ENCODE data around the gene MAPK8. TPM values are rescaled to one million over a fixed set of nuclear protein-coding genes. Genes with fewer than 3 reads are reported as not detected.

MAPK8 gene
- polyA plus RNA-seq, 2 of the 4 experiments (the other 2 are of a cell fraction) = 29.6 to 71.4 TPM

DNA sequence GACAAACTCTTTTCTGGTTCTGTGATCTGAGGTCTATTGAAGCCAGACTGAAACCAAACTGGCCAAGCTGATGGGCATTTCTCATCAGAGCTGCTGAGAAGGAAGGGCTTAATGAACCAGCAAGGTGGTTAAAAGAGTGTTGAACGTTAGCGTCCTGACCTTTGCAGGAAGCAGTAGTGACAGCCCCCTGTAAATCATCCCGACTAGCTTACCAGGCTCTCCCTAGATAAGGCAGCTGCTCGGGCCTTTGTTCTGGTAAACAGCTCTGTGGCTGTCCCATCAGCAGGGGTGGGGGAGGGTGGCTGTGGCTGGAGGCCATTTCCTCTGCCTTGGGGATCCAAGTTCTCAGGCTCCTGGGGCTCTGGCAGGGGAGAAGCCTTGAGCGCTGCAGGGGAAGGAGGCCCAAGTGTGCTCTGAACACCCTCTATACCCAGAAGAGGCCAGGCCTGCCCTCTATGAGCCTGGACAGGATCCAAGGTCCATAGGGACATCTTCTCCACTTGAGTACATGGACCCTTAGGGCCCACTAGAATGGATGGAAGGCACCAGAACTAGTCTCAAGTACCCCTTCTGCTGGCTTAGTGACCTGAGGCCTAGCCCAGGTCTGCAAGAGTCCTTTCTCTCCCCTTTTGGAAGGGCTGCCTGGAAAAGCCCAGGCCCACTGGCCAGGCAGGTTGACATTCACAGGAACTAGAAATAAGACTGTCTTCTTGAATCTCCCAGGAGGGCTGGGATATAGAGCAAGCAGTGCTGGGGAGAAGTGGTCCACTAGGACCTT is 163.8 kb downstream of the MAPK8 start (continued):
- TF ChIP-seq HMGXB4 (CRISPR knock-in tag; IDR thresholded peaks at IDR 0.05; ENCODE audit: borderline replicate concordance) = no peak
- no peak for TF ChIP-seq ZFP36 (IDR thresholded peaks at IDR 0.05; ENCODE audit: borderline replicate concordance, partially characterized antibody)
- TF ChIP-seq JUNB (IDR thresholded peaks at IDR 0.05) = no peak
- TF ChIP-seq, protein P1, sequence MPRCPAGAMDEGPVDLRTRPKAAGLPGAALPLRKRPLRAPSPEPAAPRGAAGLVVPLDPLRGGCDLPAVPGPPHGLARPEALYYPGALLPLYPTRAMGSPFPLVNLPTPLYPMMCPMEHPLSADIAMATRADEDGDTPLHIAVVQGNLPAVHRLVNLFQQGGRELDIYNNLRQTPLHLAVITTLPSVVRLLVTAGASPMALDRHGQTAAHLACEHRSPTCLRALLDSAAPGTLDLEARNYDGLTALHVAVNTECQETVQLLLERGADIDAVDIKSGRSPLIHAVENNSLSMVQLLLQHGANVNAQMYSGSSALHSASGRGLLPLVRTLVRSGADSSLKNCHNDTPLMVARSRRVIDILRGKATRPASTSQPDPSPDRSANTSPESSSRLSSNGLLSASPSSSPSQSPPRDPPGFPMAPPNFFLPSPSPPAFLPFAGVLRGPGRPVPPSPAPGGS (IDR thresholded peaks at IDR 0.05) = no peak
- no peak for TF ChIP-seq NR3C1 (IDR thresholded peaks at IDR 0.05)

DNA sequence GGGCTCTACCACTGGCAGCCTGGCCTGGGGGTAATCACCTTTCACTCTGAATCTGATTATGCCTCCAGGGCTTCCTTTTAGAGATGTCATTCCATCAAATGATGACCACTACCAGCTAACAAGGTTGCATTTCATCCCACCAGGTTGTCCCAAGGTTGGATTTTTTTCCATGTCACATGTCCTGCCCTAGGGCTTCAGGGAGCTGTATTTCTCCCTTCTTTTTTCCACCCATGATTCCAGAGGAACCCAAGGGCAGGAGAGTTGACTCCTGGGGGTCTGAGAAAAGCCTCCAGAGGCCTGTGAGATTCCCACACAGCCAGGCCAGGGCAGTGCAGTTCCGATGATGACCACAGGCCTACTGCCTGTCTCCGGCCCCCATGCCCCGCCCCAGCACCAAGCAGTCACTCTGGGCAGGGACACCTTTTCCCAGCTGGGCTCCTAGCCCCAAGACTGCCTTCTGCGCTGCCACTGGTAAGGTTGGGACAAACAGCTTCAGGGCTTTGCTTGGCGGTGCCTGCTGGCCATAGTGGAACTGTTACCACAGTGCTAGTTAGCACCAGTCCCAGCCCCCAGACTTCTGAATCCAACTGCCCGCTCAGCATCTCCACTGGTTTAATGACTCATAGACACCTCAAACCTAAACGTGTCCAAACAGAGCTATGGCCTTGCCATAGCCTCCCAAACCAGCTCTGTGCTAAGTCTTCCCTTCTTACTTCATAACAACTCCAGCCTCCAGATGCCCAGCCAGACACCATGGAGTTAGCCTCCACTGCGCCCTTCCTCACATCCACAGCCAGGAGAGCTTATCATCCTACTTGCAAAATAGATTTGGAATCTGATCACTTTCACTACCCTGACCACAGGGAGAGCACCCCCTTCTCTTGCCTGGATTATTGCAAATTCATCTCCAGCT is 164.7 kb downstream of the MAPK8 start:
- ATAC-seq = peak; percentile 41 to 81; a peak in 4 of 6 replicates
- DNase-seq (ENCODE audit: low read depth in 1 of 2, low spot score in 1 of 2) = no peak
- CTCF ChIA-PET = interaction anchor here (0.8 to 1.3 kb wide), 3 partner anchors 21 to 29 kb away, joined by 3 read pairs; no protein-coding TSS in a partner anchor

GRCh38 chr10:48472501-48473069 is 166.1 kb downstream of the MAPK8 start:
- FAIRE-seq = no peak
- H3K27ac ChIP-seq = no peak overlapping the region
- TF ChIP-seq CTCF (IDR thresholded peaks at IDR 0.05) = no peak
- no peak for DNase-seq (ENCODE audit: low read depth in 1 of 2, low spot score in 1 of 2)
- ChIA-PET CTCF (interaction anchor here (1.7 kb wide), 1 partner anchor 183 kb away, joined by 4 read pairs; no protein-coding TSS in a partner anchor), POLR2A (no interaction called here)
- H3K4me2 ChIP-seq = no peak overlapping the region
- 61% methylated on average over 3 of the region's 3 CpGs for WGBS (ENCODE audit: missing lambda C conversion rate)
- ATAC-seq = no peak
- no peak overlapping the region for H3K4me3 ChIP-seq
- H3K9me3 ChIP-seq = no peaks in the 10 kb centered on the region; the same call in 2 of the 3 replicates
- H3K4me1 ChIP-seq = no peaks in the 10 kb centered on the region

More for the DNA sequence above, 164.7 kb downstream of the MAPK8 start:
- no peak overlapping the region for H3K4me2 ChIP-seq
- H3K4me1 ChIP-seq = no peaks in the 10 kb centered on the region
- 65% methylated on average over 6 of the region's 8 CpGs for WGBS (ENCODE audit: missing lambda C conversion rate)
- POLR2A ChIA-PET = no interaction called here
- H3K9me3 ChIP-seq = no peaks in the 10 kb centered on the region; the same call in 2 of the 3 replicates
- FAIRE-seq = no peak
- H3K4me3 ChIP-seq = no peak overlapping the region
- no peak overlapping the region for H3K27ac ChIP-seq
- TF ChIP-seq CTCF (IDR thresholded peaks at IDR 0.05) (no peak), POLR2A (IDR thresholded peaks at IDR 0.05; ENCODE audit: low read length) (no peak)

DNA sequence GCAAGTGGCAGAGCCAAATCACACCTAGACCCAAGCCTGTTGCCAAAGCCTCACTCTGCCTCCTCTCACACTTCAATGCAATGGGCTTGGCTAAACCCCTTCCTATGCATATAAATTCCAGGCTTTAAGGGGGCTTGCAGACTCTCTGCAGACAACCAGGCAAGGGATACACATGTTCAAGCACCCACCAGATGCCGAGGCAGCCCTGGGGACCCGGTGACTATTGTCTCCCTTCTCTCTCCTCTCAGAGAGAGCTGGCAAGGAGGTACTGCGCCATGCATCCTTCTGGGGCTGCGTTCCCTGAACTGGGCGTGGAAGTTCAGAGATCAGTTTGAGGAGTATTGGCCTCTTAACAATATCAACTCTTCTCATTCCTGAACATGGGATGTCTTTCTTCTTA is 167.2 kb downstream of the MAPK8 start:
- DNase-seq (ENCODE audit: low read depth in 1 of 2, low spot score in 1 of 2) = no peak
- no peak for ATAC-seq
- Histone ChIP-seq H3K4me3 (no peak overlapping the region), H3K4me1 (no peaks in the 10 kb centered on the region), H3K27ac (no peak overlapping the region), H3K4me2 (no peak overlapping the region), H3K9me3 (no peaks in the 10 kb centered on the region; the same call in 2 of the 3 replicates)
- TF ChIP-seq ESRRA (IDR thresholded peaks at IDR 0.05; ENCODE audit: borderline replicate concordance, low read length) = no peak
- TF ChIP-seq, protein P2, sequence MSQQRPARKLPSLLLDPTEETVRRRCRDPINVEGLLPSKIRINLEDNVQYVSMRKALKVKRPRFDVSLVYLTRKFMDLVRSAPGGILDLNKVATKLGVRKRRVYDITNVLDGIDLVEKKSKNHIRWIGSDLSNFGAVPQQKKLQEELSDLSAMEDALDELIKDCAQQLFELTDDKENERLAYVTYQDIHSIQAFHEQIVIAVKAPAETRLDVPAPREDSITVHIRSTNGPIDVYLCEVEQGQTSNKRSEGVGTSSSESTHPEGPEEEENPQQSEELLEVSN (IDR thresholded peaks at IDR 0.05; ENCODE audit: borderline replicate concordance, low read depth) = no peak
- no peak for TF ChIP-seq EHMT2 (IDR thresholded peaks at IDR 0.05; ENCODE audit: low read depth)
- 87% methylated on average over 5 of the region's 5 CpGs for WGBS (ENCODE audit: missing lambda C conversion rate)
- POLR2A ChIA-PET = no interaction called here
- CTCF ChIA-PET = no interaction called here
- FAIRE-seq = no peak

Data from A549 (cell line).